Activated CD8-positive, alpha-beta T cell treated with anti-CD3 and anti-CD28 coated beads, Interleukin-2, amount 10 ng/mL, durations not matched to agents 7 days and 5 days (primary cell): ENCODE data around the gene STX3. TPM values are rescaled to one million over a fixed set of nuclear protein-coding genes. Genes with fewer than 3 reads are reported as not detected.

Source experiments
- ATAC-seq: fragments of 150-1000 bp; cut with Tn5 transposase; one replicate; pipeline ENCODE4 v1.10.0; 2021; ENCODE audit warnings: moderate library complexity
- CTCF ChIA-PET: fragments of 350-600 bp; sonication (Branson Sonifier 250); formaldehyde crosslinking; loops from one replicate; lab custom pipeline; 2021; ENCODE audit warnings: antibody characterized with exemption; lab: Charles Lee
- POLR2A ChIA-PET: fragments of 350-600 bp; sonication (Branson Sonifier 250); formaldehyde crosslinking; loops from one replicate; lab custom pipeline; 2021; ENCODE audit warnings: antibody characterized with exemption; lab: Charles Lee
- DNase-seq: peaks from one replicate; pipeline ENCODE4 v3.0.0-alpha.2; 2020
- H3K27ac Mint-ChIP-seq: one replicate; pipeline ENCODE4 v1.8.0; 2021; ENCODE audit warnings: mild to moderate bottlenecking, mixed read lengths
- H3K27me3 Mint-ChIP-seq: one replicate; pipeline ENCODE4 v1.8.0; 2021; ENCODE audit warnings: low read depth, mixed read lengths
- H3K36me3 Mint-ChIP-seq: one replicate; pipeline ENCODE4 v1.8.0; 2021; ENCODE audit warnings: low read depth, mixed read lengths
- H3K4me1 Mint-ChIP-seq: one replicate; pipeline ENCODE4 v1.8.0; 2021; ENCODE audit warnings: low read depth, mixed read lengths
- H3K4me3 Mint-ChIP-seq: one replicate; pipeline ENCODE4 v1.8.0; 2021; ENCODE audit warnings: mild to moderate bottlenecking, mixed read lengths
- H3K9me3 Mint-ChIP-seq: one replicate; pipeline ENCODE4 v1.8.0; 2022; ENCODE audit warnings: mixed read lengths; ENCODE audit not compliant: insufficient read depth
- total RNA-seq, 2 experiments: library from RNA; stranded (reverse); gene quantifications; one replicate each; pipeline ENCODE4 v1.2.3, GENCODE V29; 2021

The STX3 gene
- total RNA-seq, 2 experiments from 2014 or later: 101 to 105 TPM

- Mint-ChIP-seq H3K27ac (no peak overlapping the region), H3K27me3 (no peaks in the 10 kb centered on the region), H3K4me3 (no peak overlapping the region), H3K36me3 (peaks cover 94% of the 10 kb centered on the region), H3K4me1 (peaks cover 16% of the 10 kb centered on the region), H3K9me3 (no peaks in the 10 kb centered on the region)
- ChIA-PET CTCF (interaction anchor here (1.4 kb wide), 1 partner anchor 37 kb away, joined by 3 read pairs; no protein-coding TSS in a partner anchor), POLR2A (no interaction called here)
- DNase-seq: no peak
- no peak for ATAC-seq
Observed at GRCh38 chr11:59791639-59792038, 36.5 kb downstream of the STX3 start.

GRCh38 chr11:59792507-59792906 lies 37.3 kb downstream of the STX3 start:
- H3K4me3 Mint-ChIP-seq: no peak overlapping the region
- peaks cover 8% of the 10 kb centered on the region for H3K4me1 Mint-ChIP-seq
- H3K9me3 Mint-ChIP-seq: no peaks in the 10 kb centered on the region
- no peak for ATAC-seq
- H3K27ac Mint-ChIP-seq: peak overlapping the region; percentile 7
- CTCF ChIA-PET: interaction anchor here (1.2 to 1.4 kb wide), 2 partner anchors 25 to 38 kb away, joined by 3 to 4 read pairs; no protein-coding TSS in a partner anchor
- POLR2A ChIA-PET: no interaction called here
- H3K27me3 Mint-ChIP-seq: no peaks in the 10 kb centered on the region
- H3K36me3 Mint-ChIP-seq: peaks cover 91% of the 10 kb centered on the region
- DNase-seq: no peak

GRCh38 chr11:59794417-59794816 lies 39.2 kb downstream of the STX3 start:
- Mint-ChIP-seq H3K4me3 (no peak overlapping the region), H3K4me1 (no peaks in the 10 kb centered on the region), H3K36me3 (peaks cover 76% of the 10 kb centered on the region), H3K9me3 (no peaks in the 10 kb centered on the region), H3K27me3 (no peaks in the 10 kb centered on the region), H3K27ac (no peak overlapping the region)
- ChIA-PET POLR2A (no interaction called here), CTCF (interaction anchor here (1.6 kb wide), 1 partner anchor 40 kb away, joined by 5 read pairs; the partner anchor contains the start of gene STX3)
- ATAC-seq (no peak), DNase-seq (no peak)

GRCh38 chr11:59800390-59801025 lies 45.3 kb downstream of the STX3 start:
- Mint-ChIP-seq H3K9me3 (no peaks in the 10 kb centered on the region), H3K27me3 (no peaks in the 10 kb centered on the region), H3K4me1 (peaks cover 26% of the 10 kb centered on the region), H3K27ac (peak overlapping the region; percentile 80), H3K36me3 (peaks cover 72% of the 10 kb centered on the region), H3K4me3 (no peak overlapping the region)
- DNase-seq (no peak), ATAC-seq (no peak)
- CTCF ChIA-PET: interaction anchor here (1.2 to 6.4 kb wide), 10 partner anchors 10 to 263 kb away, joined by 3 to 146 read pairs (median 9); partner anchors contain the start of genes MRPL16, PATL1 and STX3
- POLR2A ChIA-PET: interaction anchor here (1.4 to 1.7 kb wide), 2 partner anchors 44 to 48 kb away, joined by 4 to 8 read pairs; no protein-coding TSS in a partner anchor

GRCh38 chr11:59801160-59801706 lies 46.1 kb downstream of the STX3 start:
- Mint-ChIP-seq H3K27me3 (no peaks in the 10 kb centered on the region), H3K4me1 (peaks cover 26% of the 10 kb centered on the region), H3K36me3 (peaks cover 67% of the 10 kb centered on the region), H3K4me3 (no peak overlapping the region), H3K27ac (peak overlapping the region; percentile 80), H3K9me3 (no peaks in the 10 kb centered on the region)
- DNase-seq (no peak), ATAC-seq (no peak)
- ChIA-PET POLR2A (interaction anchor here (1.1 to 1.7 kb wide), 4 partner anchors 45 to 133 kb away, joined by 3 to 8 read pairs (median 5); partner anchors contain the start of gene PATL1), CTCF (interaction anchor here (0.7 to 6.4 kb wide), 16 partner anchors 8 to 264 kb away, joined by 3 to 146 read pairs (median 8); partner anchors contain the start of genes MRPL16, PATL1 and STX3)

GRCh38 chr11:59801981-59802638 lies 46.9 kb downstream of the STX3 start:
- ChIA-PET POLR2A (interaction anchor here (0.6 to 1.7 kb wide), 5 partner anchors 7 to 134 kb away, joined by 3 to 8 read pairs (median 4); partner anchors contain the start of gene PATL1), CTCF (interaction anchor here (0.7 to 6.4 kb wide), 16 partner anchors 9 to 265 kb away, joined by 3 to 146 read pairs (median 8); partner anchors contain the start of genes MRPL16, PATL1 and STX3)
- no peaks in the 10 kb centered on the region for H3K27me3 Mint-ChIP-seq
- no peak overlapping the region for H3K4me3 Mint-ChIP-seq
- peak overlapping the region; percentile 69 for H3K27ac Mint-ChIP-seq
- no peaks in the 10 kb centered on the region for H3K9me3 Mint-ChIP-seq
- H3K4me1 Mint-ChIP-seq: peaks cover 28% of the 10 kb centered on the region
- H3K36me3 Mint-ChIP-seq: peaks cover 70% of the 10 kb centered on the region
- peak; percentile 24 for ATAC-seq
- DNase-seq: no peak

- CTCF ChIA-PET: interaction anchor here (1.4 to 6.4 kb wide), 6 partner anchors 8 to 133 kb away, joined by 8 to 146 read pairs (median 16); partner anchors contain the start of genes MRPL16, PATL1 and STX3
- POLR2A ChIA-PET: interaction anchor here (1.4 to 1.7 kb wide), 2 partner anchors 46 to 48 kb away, joined by 6 to 8 read pairs; no protein-coding TSS in a partner anchor
Observed at GRCh38 chr11:59802639-59803176, 47.5 kb downstream of the STX3 start.

GRCh38 chr11:59804061-59804460 lies 48.9 kb downstream of the STX3 start:
- H3K4me1 Mint-ChIP-seq: peaks cover 40% of the 10 kb centered on the region
- CTCF ChIA-PET: interaction anchor here (2.8 kb wide), 1 partner anchor 51 kb away, joined by 21 read pairs; no protein-coding TSS in a partner anchor
- POLR2A ChIA-PET: interaction anchor here (0.8 kb wide), 1 partner anchor 135 kb away, joined by 3 read pairs; the partner anchor contains the start of gene PATL1

More at GRCh38 chr11:59802639-59803176, 47.5 kb downstream of the STX3 start:
- H3K27ac Mint-ChIP-seq: no peak overlapping the region
- peaks cover 67% of the 10 kb centered on the region for H3K36me3 Mint-ChIP-seq
- peak; percentile 74 for ATAC-seq
- no peak overlapping the region for H3K4me3 Mint-ChIP-seq
- no peaks in the 10 kb centered on the region for H3K9me3 Mint-ChIP-seq
- no peaks in the 10 kb centered on the region for H3K27me3 Mint-ChIP-seq
- H3K4me1 Mint-ChIP-seq: peaks cover 32% of the 10 kb centered on the region
- DNase-seq: peak; percentile 75

GRCh38 chr11:59807047-59807610 lies 52.0 kb downstream of the STX3 start:
- POLR2A ChIA-PET: no interaction called here
- peaks cover 55% of the 10 kb centered on the region for H3K36me3 Mint-ChIP-seq
- peak overlapping the region; percentile 27 for H3K27ac Mint-ChIP-seq

More at GRCh38 chr11:59804061-59804460, 48.9 kb downstream of the STX3 start:
- H3K9me3 Mint-ChIP-seq: no peaks in the 10 kb centered on the region
- ATAC-seq (no peak), DNase-seq (no peak)
- H3K4me3 Mint-ChIP-seq: no peak overlapping the region
- H3K36me3 Mint-ChIP-seq: peaks cover 69% of the 10 kb centered on the region
- H3K27ac Mint-ChIP-seq: no peak overlapping the region
- H3K27me3 Mint-ChIP-seq: no peaks in the 10 kb centered on the region

GRCh38 chr11:59810189-59810910 lies 55.2 kb downstream of the STX3 start, which contains the start of gene MRPL16:
TSS of gene MRPL16 (minus strand) at chr11:59810778. CDS start at chr11:59810658, 120 bp downstream.
- ATAC-seq: peak; percentile 99
- peak within 1 kb of the TSS; percentile 94 for H3K27ac Mint-ChIP-seq
- POLR2A ChIA-PET: interaction anchor here (0.6 to 1.4 kb wide), 4 partner anchors 43 to 260 kb away, joined by 3 to 6 read pairs (median 6); partner anchors contain the start of genes PATL1 and STX3

More at GRCh38 chr11:59807047-59807610, 52.0 kb downstream of the STX3 start:
- Mint-ChIP-seq H3K27me3 (no peaks in the 10 kb centered on the region), H3K4me1 (peaks cover 37% of the 10 kb centered on the region), H3K9me3 (no peaks in the 10 kb centered on the region), H3K4me3 (no peak overlapping the region)
- DNase-seq (no peak), ATAC-seq (no peak)
- CTCF ChIA-PET: interaction anchor here (4.4 kb wide), 1 partner anchor 53 kb away, joined by 55 read pairs; the partner anchor contains the start of gene STX3

More at GRCh38 chr11:59810189-59810910, 55.2 kb downstream of the STX3 start, which contains the start of gene MRPL16:
- peak; percentile 95 for DNase-seq
- Mint-ChIP-seq H3K9me3 (no peaks in the 10 kb centered on the region), H3K36me3 (peaks cover 36% of the 10 kb centered on the region), H3K4me3 (peak within 1 kb of the TSS; percentile 93), H3K27me3 (no peaks in the 10 kb centered on the region), H3K4me1 (peaks cover 52% of the 10 kb centered on the region)
- CTCF ChIA-PET: interaction anchor here (0.7 to 4.4 kb wide), 12 partner anchors 9 to 196 kb away, joined by 3 to 55 read pairs (median 4); partner anchors contain the start of genes PATL1 and STX3
